Right lobe of liver (tissue), 6 donors: ENCODE measurements around the gene PRMT5. TPM values are rescaled to one million over a fixed set of nuclear protein-coding genes. Genes with fewer than 3 reads are reported as not detected.

Experiments used
- ATAC-seq, 4 donors: fragments of 200-7000 bp; cut with Tn5 transposase; one replicate each; pipeline ENCODE4 v1.9.1; 2020; ENCODE audit warnings: mild to moderate bottlenecking in 4 of 4, moderate library complexity in 4 of 4
- DNase-seq, 3 donors: peaks; one replicate each; pipeline ENCODE4 v3.0.0-alpha.2; 2020
- H3K27ac ChIP-seq, 3 donors: fragments of 200-600 bp; one replicate each; pipeline ENCODE4 v1.8.0; 2022
- H3K27me3 ChIP-seq, 2 donors: fragments of 200-600 bp; one replicate each; pipeline ENCODE4 v1.8.0; 2022
- H3K36me3 ChIP-seq, 4 donors: fragments of 200-600 bp; sonication (generic) in 1 of 4; one replicate each; pipeline versions ENCODE4 v1.5.1 to v1.8.0; 2017 to 2022; ENCODE audit warnings: control low read depth in 1 of 4
- H3K4me1 ChIP-seq, 4 donors: fragments of 200-600 bp; sonication (generic) in 1 of 4; one replicate each; pipeline versions ENCODE4 v1.5.1 to v1.8.0; 2017 to 2022; ENCODE audit warnings: control low read depth in 1 of 4
- H3K4me3 ChIP-seq, 3 donors: fragments of 200-600 bp; one replicate each; pipeline ENCODE4 v1.8.0; 2022
- H3K9me3 ChIP-seq, 4 donors: fragments of 200-600 bp; sonication (generic) in 1 of 4; one replicate each; pipeline versions ENCODE4 v1.5.1 to v1.8.0; 2017 to 2022; ENCODE audit warnings: control low read depth in 1 of 4
- CTCF ChIP-seq, 4 donors: fragments of 200-600 bp in 3 of 4; fragments of 450-650 bp in 1 of 4; IDR thresholded peaks; one replicate each; pipeline versions ENCODE4 v1.5.1 to v1.8.0; 2016 to 2022; ENCODE audit warnings: antibody characterized with exemption in 4 of 4, mild to moderate bottlenecking in 2 of 4
- POLR2A ChIP-seq: fragments of 450-650 bp; IDR thresholded peaks from one replicate; pipeline ENCODE4 v1.6.1; 2017; ENCODE audit warnings: antibody characterized with exemption, mild to moderate bottlenecking
- WGBS: methylation state at CpG from one replicate; pipeline ENCODE4 v1.1.6; 2018; ENCODE audit warnings: low coverage, low lambda C conversion rate; ENCODE audit not compliant: insufficient coverage; ENCODE audit errors: missing lambda C conversion rate; 5-methylcytosine and 5-hydroxymethylcytosine counted together
- intact Hi-C, 2 donors: fragments of 100-400 bp; cut with DNase I; formaldehyde crosslinking; loops; one replicate each; pipeline versions ENCODE4 v1.11.2 to v1.14.1; 2022
- total RNA-seq, 6 experiments: library from RNA; depleted of rRNA in 2 of 6; stranded (reverse); fragments of >200 nt in 2 of 6; fragmentation: NEBNext Ultra II Directional in 3 of 6; extraction: Animal tissue kit (Norgen Biotek cat#: 25700) in 3 of 6; gene quantifications; one replicate each; pipeline versions ENCODE4 v1.1.0 to v1.2.4, GENCODE V29; 2016 to 2023
- donor health status: DM: no; HTN: yes; CAD: no.
- donor health status: DM: no; HTN: no; CAD: no.
- donor health status: DM: no; HTN: no; CAD: no.
- donor health status: DM: no; HTN: yes; CAD: no.
- donor health status: DM: no; HTN: yes; CAD: no.

The PRMT5 gene
- total RNA-seq, 6 experiments from 2014 or later = 22.5 to 32.1 (median 25.7) TPM

DNA sequence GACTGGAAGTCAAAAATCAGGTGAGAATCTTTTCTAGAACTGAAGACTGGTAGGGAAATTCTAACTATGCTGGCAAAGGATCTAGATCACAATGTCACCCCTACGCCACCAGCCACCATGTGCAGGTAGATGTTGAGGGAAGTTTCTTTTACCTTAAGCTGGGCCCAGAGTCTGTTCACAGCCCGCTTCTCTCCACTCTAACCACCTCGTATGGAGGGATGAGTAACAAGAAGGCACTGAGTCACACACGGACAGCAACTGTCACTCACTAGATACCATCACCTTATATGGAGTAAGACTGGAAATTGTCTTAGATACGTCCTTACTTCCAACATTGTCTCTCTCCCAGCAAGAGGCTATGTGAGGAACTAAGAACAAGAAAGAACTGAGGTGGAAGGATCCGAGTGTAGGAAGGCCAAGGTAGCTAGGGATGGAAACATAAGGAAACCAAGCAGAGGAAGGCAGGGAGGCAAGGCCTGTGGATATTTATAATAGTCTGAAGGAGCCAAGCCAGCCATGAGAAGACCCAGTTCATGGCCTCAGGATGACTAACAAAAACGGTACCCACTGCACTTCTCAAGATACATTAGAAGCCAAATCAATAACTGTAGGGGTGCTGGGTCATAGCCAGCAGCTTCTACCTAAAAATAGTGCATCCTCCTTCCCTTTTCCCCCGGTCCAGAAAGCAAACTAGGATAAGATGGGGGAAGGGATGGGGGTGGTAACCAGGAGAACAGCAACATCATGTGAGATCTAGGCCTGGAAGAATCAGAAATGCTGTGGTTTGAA lies 30.7 kb downstream of the PRMT5 start:
- ATAC-seq (no peak), DNase-seq (no peak)
- H3K36me3 ChIP-seq = peaks cover 0 to 22% (median 9%) of the 10 kb centered on the region in 4 donors
- 65% methylated on average over 7 of the region's 8 CpGs for WGBS
- TF ChIP-seq POLR2A (no peak), CTCF (IDR thresholded peaks at IDR 0.05) (no peak)
- no peaks in the 10 kb centered on the region for H3K27me3 ChIP-seq
- no peak overlapping the region for H3K4me3 ChIP-seq
- H3K4me1 ChIP-seq = peaks cover 0 to 9% (median 4%) of the 10 kb centered on the region in 4 donors
- intact Hi-C loops = no loop called here
- no peaks in the 10 kb centered on the region for H3K9me3 ChIP-seq
- H3K27ac ChIP-seq = no peak overlapping the region

- intact Hi-C loops = no loop called here
- TF ChIP-seq POLR2A (no peak), CTCF (IDR thresholded peaks at IDR 0.05) (no peak)
- DNase-seq = no peak
- ATAC-seq = no peak
- Histone ChIP-seq H3K4me3 (no peak overlapping the region), H3K9me3 (no peaks in the 10 kb centered on the region), H3K27ac (no peak overlapping the region), H3K4me1 (peaks cover 0 to 1% (median 0%) of the 10 kb centered on the region in 4 donors), H3K36me3 (peaks cover 0 to 21% (median 9%) of the 10 kb centered on the region in 4 donors), H3K27me3 (no peaks in the 10 kb centered on the region)
- 100% methylated on average over 1 of the region's 1 CpG for WGBS
Measured at GRCh38 chr14:22897357-22897756, 31.8 kb downstream of the PRMT5 start.

GRCh38 chr14:22896760-22897159 lies 32.4 kb downstream of the PRMT5 start:
- no peak overlapping the region for H3K27ac ChIP-seq

GRCh38 chr14:22896356-22896755 lies 32.8 kb downstream of the PRMT5 start:
- TF ChIP-seq POLR2A (no peak), CTCF (IDR thresholded peaks at IDR 0.05) (no peak)
- Histone ChIP-seq H3K4me1 (no peaks in the 10 kb centered on the region), H3K36me3 (peaks cover 0 to 11% (median 5%) of the 10 kb centered on the region in 4 donors), H3K27ac (no peak overlapping the region), H3K4me3 (no peak overlapping the region), H3K27me3 (no peaks in the 10 kb centered on the region), H3K9me3 (no peaks in the 10 kb centered on the region)
- ATAC-seq (no peak), DNase-seq (no peak)
- intact Hi-C loops = no loop called here
- WGBS = 74% methylated on average over 5 of the region's 5 CpGs

More at GRCh38 chr14:22896760-22897159, 32.4 kb downstream of the PRMT5 start:
- no peaks in the 10 kb centered on the region for H3K9me3 ChIP-seq
- H3K27me3 ChIP-seq = no peaks in the 10 kb centered on the region
- 66% methylated on average over 2 of the region's 3 CpGs for WGBS
- TF ChIP-seq POLR2A = no peak
- TF ChIP-seq CTCF (IDR thresholded peaks at IDR 0.05) = no peak
- no peaks in the 10 kb centered on the region for H3K4me1 ChIP-seq
- H3K4me3 ChIP-seq = no peak overlapping the region
- DNase-seq (no peak), ATAC-seq (no peak)
- intact Hi-C loops = no loop called here
- H3K36me3 ChIP-seq = peaks cover 0 to 15% (median 7%) of the 10 kb centered on the region in 4 donors
